Activated naive CD4-positive, alpha-beta T cell (primary cell): ENCODE measurements around the gene PICALM.

Experiments used
- DNase-seq, 4 experiments: peaks; one replicate each; lab custom pipeline; 2025; lab: John Stamatoyannopoulos, UW

PICALM gene

DNA sequence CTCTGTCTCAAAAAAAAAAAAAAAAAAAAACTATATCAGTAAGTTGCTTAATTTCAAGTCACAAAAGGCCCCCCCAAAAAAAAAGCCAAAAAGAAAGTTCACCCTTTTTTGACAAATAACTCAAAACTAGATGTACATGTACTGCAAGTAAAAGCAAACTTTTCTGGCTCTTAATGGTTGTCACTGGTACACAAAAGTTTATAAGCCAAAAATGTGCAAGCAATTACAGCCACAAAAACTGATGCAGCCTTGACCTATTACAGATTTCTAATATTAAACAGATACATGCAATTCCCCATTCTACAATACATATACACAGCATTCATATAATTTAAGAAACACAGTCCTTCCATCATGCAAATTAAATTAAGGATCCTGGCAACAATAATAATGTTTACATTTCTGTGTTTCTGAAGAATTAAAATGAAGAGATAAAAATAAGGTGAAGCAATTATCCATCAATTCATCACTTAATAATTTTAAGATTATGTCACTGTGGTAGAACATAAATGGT is 18.6 kb downstream of the PICALM start:
- DNase-seq: no peak

DNA sequence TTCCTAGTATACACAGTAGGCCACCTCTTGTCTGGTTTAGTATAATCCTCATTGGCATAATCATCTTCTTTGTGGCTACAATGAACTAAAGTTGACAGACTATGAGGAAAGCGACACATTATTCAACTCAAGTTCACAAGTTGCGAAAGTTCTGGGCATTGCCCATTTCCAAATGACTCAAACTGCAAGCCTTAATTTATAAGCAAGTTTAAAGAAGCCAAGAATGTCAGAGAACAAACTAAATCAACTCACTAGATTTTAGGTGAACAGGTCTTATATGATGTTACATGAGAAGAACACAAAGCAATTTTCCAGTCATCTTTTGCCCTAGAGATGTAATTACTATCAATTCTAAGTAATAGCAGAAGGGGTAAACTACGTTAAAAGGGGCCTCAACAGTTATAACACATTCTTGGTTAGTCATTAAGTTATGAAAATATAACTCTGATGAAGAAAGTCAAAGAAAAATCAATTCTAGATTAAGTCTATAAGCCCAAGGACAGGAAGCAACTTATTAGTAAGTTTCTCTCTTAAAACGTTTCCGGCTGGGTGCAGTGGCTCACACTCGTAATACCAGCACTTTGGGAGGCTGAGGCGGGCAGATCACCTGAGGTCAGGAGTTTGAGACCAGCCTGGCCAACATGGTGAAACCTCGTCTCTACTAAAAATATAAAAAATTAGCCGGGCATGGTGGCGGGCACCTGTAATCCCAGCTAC is 21.5 kb downstream of the PICALM start:
- DNase-seq: no peak

DNA sequence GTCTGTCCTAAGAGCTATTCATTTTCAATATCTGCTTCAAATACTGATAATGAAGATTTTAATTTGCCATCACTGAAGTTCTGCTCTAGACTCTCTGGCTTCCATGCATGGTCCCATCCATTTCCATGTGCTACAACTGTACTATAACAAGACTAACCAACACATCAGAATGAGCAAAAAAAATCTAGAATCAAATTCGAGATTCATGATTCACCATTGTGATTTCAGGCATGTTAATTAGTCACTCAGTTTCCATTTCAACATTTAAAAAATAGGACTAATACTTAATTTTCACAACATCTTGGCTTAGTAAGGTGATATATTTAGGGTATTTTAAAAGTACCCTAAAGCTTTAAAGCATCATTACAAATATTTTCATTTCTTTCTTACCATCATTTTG is 22.8 kb downstream of the PICALM start:
- DNase-seq: no peak

DNA sequence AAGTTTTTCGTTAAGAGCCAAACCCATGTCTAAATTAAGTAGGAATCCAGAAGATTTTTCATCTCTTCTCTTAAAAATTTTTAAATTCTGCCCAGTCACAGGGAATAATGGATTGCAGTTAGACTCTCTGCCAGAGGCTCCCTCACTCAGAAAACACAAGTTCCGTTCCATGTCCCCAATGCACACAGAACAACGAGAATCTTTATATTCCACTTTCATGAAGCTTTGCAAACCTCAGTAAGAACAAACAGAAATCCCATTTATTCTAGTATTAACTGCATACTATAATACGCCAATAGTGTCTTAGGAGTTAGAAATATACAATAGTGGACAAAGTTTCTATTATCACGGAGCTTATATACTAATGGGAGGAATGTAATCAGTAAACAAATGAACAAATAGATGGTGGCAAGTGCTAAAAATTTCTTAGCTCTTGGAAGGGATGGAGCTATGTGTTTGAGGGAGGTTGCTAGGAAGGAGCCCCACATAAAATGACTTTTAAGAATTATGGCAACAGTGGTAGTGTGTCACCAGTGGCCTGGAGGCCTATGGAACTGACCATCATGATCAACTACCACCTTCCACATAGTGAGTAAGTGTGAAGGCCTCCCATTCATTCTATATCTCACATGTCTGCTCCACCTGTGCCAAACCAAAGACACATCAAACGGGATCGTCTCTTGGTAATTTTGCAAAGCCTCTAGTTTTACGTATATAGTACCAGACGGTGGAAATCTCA is 24.9 kb downstream of the PICALM start:
- no peak for DNase-seq

DNA sequence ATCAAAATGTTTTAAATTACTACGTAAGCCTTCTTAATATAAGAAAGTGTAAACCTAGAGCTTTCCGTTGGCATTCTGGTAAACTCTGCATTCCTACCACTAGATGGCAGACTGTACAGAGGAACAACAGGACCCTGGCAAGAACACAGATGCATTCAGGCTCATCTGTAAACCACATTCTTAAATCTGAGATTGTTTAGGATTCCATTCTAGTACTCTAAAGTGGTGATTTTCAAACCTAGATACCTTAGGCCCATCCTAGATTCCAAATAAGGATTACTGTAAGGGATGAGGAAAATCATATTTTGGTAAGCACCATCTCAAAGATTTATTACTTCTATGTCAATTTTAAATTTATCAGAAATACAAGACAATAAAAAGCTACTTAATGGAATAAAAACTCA is 26.9 kb downstream of the PICALM start:
- DNase-seq: no peak

DNA sequence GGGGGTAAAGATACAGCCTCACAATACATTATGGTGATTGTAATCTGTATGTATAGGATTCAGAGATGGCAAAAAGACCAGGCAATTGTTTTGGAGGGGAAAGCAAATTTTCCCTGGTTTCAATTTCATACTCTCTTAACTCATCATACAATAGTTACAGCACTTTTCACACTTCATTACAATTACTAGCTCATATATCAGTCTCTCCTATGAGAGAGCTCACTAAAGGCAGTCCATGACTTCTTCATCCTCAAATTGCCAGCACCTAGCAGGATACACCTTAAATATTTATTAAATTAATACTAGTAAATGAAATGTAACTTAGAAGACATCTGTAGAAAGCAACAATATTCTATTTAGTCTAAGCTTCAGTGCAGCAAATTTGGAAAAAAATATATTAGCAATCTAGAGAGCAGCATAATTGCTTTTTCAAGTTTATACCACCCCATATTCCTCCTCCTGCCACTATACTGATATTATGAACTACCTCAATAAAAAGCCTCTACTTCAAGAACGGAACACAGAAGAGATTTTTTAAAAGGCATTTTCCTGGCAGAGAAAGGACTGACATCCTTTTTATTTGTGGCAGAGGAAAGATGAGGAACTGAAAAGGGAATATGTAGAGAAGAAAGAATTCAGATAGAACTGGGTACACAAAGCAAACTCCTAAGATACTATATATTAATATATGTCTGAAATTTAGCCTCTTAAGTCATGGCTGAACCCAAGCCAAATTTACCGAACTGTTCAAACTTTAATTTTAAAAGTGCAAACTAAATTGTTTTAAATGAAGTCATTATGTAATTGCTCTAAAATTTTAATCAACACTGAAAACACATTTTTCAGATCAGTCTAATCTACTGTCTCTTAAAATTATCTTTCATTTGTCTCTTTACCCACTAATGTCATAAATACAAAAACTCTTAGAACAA is 27.7 kb downstream of the PICALM start:
- no peak for DNase-seq

- DNase-seq: no peak
Observed at GRCh38 chr11:86039094-86039493, 29.8 kb downstream of the PICALM start.

- DNase-seq: no peak
Observed at GRCh38 chr11:86037743-86038142, 31.1 kb downstream of the PICALM start.

GRCh38 chr11:86035920-86036319 is 33.0 kb downstream of the PICALM start:
- DNase-seq: no peak

GRCh38 chr11:86035164-86035563 is 33.7 kb downstream of the PICALM start:
- no peak for DNase-seq

- DNase-seq: no peak
Observed at GRCh38 chr11:86034710-86035109, 34.2 kb downstream of the PICALM start.

DNA sequence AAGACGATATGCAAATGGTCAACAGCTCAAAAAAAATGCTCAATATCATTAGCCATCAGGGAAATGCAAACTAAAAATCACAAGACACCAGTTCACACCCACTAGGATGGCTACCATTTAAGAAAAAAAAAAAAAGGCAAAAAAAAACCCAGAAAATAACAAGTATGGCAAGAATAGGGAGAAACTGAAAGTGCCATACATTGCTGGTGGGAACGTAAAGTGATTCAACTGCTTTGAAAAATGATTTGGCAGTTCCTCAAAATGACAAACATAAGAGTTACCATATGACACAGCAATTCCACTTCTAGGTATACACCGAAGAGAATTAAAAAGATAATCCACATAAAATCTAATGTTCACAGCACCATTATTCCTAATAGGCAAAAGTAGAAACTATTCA is 47.5 kb downstream of the PICALM start:
- no peak for DNase-seq

DNA sequence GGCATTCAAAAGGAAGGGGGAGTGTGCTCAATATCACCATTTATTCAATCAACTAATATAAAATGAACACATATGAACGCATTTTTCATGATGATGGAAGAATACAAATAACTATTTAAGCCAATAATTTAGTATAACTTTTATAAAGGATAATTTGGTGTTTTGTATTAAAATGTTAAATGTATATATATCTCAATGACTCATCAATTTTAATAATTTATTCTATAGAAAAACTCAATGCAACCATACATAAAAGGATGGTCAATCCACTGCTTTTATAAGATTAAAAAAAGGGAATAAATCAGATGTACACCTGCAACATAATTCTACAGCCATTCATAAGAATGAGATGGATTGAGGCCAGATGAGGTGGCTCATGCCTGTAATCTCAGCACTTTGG is 50.6 kb downstream of the PICALM start:
- DNase-seq: no peak

GRCh38 chr11:86016451-86016850 is 52.4 kb downstream of the PICALM start:
- no peak for DNase-seq

- DNase-seq: no peak
Observed at GRCh38 chr11:86015699-86016098, 53.2 kb downstream of the PICALM start.

DNA sequence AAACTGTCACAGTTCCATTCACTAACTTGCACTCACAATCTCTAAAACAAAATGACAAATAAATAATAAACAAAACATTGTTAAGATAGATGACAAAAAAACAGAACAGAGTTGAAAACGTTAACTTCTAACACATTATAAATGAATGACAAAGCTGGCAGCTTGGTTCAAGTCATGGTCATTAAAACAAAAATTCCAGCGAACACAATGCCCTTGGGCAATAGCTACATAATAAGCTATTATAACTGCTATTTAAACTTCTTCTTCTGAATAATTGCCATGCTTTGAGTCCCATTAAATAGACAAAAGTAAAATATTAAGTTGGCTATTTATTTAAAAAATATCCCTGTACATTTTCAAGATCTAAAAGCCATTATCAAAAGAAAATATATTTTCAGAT is 54.7 kb downstream of the PICALM start:
- no peak for DNase-seq

GRCh38 chr11:86013713-86014112 is 55.2 kb downstream of the PICALM start:
- DNase-seq: no peak

DNA sequence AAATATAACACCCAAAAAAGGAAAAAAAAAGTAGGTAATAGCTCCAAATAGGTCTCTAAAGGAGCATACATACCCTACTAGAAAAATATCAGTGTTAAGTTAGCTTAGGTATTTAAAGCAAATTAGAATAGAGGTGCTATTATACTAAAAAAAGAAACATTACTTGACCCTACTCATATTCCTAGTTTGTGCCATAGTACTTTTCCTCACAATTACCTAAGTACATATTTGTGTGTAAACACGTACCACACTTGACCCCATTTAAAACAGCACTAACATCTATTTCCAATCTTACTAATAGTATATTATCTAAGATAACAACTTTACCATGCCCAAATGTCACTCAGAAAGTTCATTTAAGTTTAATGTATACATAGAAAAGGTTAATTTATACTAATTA is 57.7 kb downstream of the PICALM start:
- DNase-seq: no peak

DNA sequence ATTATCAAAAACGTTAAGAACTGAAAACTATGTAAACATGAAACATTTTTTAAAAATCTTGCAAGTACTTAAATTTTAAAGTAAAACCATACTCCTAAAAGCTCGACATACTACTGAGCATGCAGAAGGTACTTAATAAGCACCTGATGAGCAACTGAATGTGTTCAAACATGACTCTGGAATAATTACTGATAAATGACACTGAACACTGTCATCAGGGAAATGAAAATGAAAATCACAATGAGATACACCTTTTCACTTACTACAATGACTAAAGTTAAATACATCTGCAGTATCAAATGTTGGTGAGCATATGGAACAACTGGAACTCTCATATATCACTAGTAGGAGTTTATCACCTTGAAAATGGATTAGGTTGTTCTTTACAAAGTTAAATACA is 65.2 kb downstream of the PICALM start:
- DNase-seq: no peak

DNA sequence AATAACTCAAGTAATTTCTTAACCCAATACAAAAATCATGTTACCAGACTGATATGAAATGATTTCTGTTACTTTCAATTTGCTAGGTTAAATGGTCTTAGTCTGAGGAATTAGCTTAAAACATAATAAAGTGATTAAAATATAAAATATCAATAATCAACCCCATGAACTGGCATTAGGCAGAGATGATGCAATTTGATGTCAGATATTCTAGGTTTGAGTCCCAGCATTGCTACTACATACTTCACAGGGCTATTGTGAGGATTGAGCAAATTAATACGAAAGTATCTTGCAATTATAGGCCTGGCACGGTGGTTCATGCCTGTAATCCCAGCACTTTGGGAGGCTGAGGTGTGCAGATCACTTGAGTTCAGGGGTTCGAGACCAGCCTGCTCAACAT is 66.5 kb downstream of the PICALM start:
- no peak for DNase-seq

DNA sequence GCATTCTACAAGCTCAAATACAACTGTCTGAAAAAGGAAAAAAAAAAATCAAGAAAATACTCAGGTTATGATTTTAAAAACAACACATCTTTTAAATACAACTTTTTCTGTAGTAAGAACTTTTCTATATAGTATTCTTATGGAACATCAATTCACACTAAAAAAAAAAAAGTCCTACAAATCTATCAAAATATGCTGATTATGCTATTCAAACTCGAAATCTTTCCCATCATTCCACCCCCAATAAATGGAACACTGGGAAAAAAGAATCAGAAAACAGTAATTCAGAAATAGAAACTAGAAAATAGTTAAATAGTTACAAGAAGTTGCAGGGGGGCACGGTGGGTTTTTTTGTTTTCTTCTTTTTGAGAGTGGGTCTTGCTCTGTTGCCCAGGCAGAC is 77.4 kb downstream of the PICALM start:
- DNase-seq: no peak

- DNase-seq: no peak
Observed at GRCh38 chr11:85989746-85990145, 79.1 kb downstream of the PICALM start.
